Erythroblast (primary cell): ENCODE data around the gene RBM38.

Source experiments
- DNase-seq, 2 experiments: peaks; one replicate each; lab custom pipeline; 2025; lab: John Stamatoyannopoulos, UW
- GATA1 ChIP-seq: IDR thresholded peaks from 2 replicates; pipeline ENCODE4 v1.6.1; 2011; ENCODE audit warnings: low read depth, mild to moderate bottlenecking, control low read depth, low read length, moderate library complexity
- POLR2A ChIP-seq: IDR thresholded peaks from 2 replicates; pipeline ENCODE4 v1.6.1; 2011; ENCODE audit warnings: mild to moderate bottlenecking, low read length

The RBM38 gene

GRCh38 chr20:57389695-57390603, 1.2 kb upstream of the RBM38 start:
- peak; percentile 64 to 67 for DNase-seq

GRCh38 chr20:57391439-57392301, 474 bp downstream of the RBM38 start:
- TF ChIP-seq GATA1 (no peak), POLR2A (peak; percentile 1)
- peak; percentile 76 to 83 for DNase-seq

More at GRCh38 chr20:57389695-57390603, 1.2 kb upstream of the RBM38 start:
- peak; percentile 46 for TF ChIP-seq POLR2A
- no peak for TF ChIP-seq GATA1

GRCh38 chr20:57392512-57393271, 1.5 kb downstream of the RBM38 start:
- TF ChIP-seq GATA1 = no peak
- TF ChIP-seq POLR2A = peak; percentile 51
- DNase-seq = peak; percentile 73 to 76

GRCh38 chr20:57393321-57394120, 2.3 kb downstream of the RBM38 start:
- DNase-seq = no peak
- TF ChIP-seq POLR2A (no peak), GATA1 (no peak)

GRCh38 chr20:57394121-57395082, 3.2 kb downstream of the RBM38 start:
- no peak for DNase-seq
- TF ChIP-seq GATA1 (no peak), POLR2A (peak; percentile 14)

- DNase-seq = no peak
- TF ChIP-seq GATA1 = no peak
- no peak for TF ChIP-seq POLR2A
Observed at GRCh38 chr20:57395111-57395966, 4.1 kb downstream of the RBM38 start.

- TF ChIP-seq GATA1 = no peak
- TF ChIP-seq POLR2A = no peak
- no peak for DNase-seq
Observed at GRCh38 chr20:57396212-57396983, 5.2 kb downstream of the RBM38 start.

GRCh38 chr20:57396984-57397692, 5.9 kb downstream of the RBM38 start:
- no peak for DNase-seq

GRCh38 chr20:57397693-57398108, 6.5 kb downstream of the RBM38 start:
- TF ChIP-seq GATA1 = no peak
- TF ChIP-seq POLR2A = peak; percentile 25
- DNase-seq = no peak

More at GRCh38 chr20:57396984-57397692, 5.9 kb downstream of the RBM38 start:
- peak; percentile 31 for TF ChIP-seq POLR2A
- TF ChIP-seq GATA1 = no peak
